GM19043 (cell line): ENCODE results near the gene CDKN1A.
A peak's percentile ranks its signal among the peaks of the same experiment; 100 is the strongest.

ENCODE experiments used
- ATAC-seq: cut with Tn5 transposase; IDR thresholded peaks from one replicate; pipeline ENCODE4 v1.9.1; 2021; ENCODE audit warnings: low read depth; ENCODE audit not compliant: unreplicated experiment

Gene CDKN1A

DNA sequence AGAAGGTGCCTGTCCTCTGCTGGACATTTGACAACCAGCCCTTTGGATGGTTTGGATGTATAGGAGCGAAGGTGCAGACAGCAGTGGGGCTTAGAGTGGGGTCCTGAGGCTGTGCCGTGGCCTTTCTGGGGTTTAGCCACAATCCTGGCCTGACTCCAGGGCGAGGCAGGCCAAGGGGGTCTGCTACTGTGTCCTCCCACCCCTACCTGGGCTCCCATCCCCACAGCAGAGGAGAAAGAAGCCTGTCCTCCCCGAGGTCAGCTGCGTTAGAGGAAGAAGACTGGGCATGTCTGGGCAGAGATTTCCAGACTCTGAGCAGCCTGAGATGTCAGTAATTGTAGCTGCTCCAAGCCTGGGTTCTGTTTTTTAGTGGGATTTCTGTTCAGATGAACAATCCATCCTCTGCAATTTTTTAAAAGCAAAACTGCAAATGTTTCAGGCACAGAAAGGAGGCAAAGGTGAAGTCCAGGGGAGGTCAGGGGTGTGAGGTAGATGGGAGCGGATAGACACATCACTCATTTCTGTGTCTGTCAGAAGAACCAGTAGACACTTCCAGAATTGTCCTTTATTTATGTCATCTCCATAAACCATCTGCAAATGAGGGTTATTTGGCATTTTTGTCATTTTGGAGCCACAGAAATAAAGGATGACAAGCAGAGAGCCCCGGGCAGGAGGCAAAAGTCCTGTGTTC lies 1.3 kb upstream of the CDKN1A start:
- ATAC-seq, result no peak

- no peak for ATAC-seq
These were observed 594 bp upstream of the CDKN1A start for GRCh38 chr6:36677753-36678487.

GRCh38 chr6:36679043-36679833 lies 724 bp downstream of the CDKN1A start:
- no peak for ATAC-seq

GRCh38 chr6:36682328-36683144 lies 4.0 kb downstream of the CDKN1A start:
- ATAC-seq, result no peak

- ATAC-seq, result no peak
These were observed 4.7 kb downstream of the CDKN1A start for GRCh38 chr6:36683145-36683655.

GRCh38 chr6:36683656-36684446 lies 5.3 kb downstream of the CDKN1A start:
- ATAC-seq, result no peak

DNA sequence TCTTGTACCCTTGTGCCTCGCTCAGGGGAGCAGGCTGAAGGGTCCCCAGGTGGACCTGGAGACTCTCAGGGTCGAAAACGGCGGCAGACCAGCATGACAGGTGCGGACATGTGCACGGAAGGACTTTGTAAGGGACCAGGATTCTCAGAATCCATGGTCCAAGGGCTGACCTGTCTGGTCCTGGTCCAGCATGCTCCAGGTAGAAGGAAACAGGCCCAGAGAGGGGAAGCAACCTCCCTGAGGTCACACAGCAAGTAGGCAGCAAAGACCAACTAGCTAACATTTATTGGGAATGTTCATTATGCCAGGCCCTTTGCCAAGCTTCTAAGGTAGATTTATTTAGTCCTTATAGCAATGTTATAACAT lies 5.9 kb downstream of the CDKN1A start:
- no peak for ATAC-seq

GRCh38 chr6:36685166-36685924 lies 6.8 kb downstream of the CDKN1A start:
- no peak for ATAC-seq

DNA sequence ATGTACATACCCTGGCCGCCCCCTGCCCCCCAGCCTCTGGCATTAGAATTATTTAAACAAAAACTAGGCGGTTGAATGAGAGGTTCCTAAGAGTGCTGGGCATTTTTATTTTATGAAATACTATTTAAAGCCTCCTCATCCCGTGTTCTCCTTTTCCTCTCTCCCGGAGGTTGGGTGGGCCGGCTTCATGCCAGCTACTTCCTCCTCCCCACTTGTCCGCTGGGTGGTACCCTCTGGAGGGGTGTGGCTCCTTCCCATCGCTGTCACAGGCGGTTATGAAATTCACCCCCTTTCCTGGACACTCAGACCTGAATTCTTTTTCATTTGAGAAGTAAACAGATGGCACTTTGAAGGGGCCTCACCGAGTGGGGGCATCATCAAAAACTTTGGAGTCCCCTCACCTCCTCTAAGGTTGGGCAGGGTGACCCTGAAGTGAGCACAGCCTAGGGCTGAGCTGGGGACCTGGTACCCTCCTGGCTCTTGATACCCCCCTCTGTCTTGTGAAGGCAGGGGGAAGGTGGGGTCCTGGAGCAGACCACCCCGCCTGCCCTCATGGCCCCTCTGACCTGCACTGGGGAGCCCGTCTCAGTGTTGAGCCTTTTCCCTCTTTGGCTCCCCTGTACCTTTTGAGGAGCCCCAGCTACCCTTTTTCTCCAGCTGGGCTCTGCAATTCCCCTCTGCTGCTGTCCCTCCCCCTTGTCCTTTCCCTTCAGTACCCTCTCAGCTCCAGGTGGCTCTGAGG lies 7.6 kb downstream of the CDKN1A start:
- no peak for ATAC-seq

- no peak for ATAC-seq
These were observed 8.4 kb downstream of the CDKN1A start for GRCh38 chr6:36686668-36687513.

DNA sequence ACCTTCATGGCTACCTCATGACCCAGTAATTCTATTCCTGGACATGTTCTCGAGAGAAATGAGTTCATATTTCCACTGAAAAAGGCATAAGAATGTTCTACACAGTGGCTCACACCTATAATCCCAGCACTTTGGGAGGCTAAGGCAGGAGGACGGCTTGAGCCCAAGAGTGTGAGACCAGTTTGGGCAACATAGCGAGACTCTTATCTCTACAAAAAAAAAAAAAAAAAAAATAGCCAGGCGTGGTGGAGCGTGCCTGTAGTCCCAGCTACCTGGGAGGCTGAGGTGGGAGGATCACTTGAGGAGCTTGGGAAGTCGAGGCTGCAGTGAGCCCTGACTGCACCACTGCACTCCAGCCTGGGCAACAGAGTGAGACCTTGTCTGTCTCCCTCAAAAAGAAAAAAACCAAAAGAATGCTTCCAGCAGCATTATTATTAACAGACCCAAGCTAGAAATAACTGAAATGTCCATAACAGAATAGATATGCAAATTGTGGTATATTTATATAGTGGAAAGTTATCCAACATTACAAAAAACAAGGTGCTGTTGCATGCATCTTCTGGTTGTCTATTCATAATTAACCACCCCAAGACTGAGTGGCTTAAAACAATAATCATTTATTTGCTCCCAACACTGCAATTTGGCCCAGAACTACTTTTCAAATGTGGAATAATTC lies 9.7 kb downstream of the CDKN1A start:
- ATAC-seq, result no peak

DNA sequence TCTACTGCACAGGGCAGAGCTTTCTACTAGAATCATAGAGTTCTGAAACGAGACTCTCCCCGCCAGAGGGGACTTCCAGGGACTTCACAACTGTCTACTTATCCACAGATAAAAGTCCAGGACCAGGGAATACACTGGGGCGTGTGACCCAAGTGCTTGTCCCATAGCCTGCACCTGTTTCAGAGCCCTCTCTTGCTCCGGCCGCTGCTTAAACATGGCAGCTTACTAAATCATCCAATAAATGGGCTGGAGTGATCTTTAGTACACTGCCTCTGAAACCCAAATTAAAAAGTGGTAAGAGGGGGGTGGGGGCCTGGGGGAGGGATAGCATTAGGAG lies 10.2 kb downstream of the CDKN1A start:
- ATAC-seq, result no peak

DNA sequence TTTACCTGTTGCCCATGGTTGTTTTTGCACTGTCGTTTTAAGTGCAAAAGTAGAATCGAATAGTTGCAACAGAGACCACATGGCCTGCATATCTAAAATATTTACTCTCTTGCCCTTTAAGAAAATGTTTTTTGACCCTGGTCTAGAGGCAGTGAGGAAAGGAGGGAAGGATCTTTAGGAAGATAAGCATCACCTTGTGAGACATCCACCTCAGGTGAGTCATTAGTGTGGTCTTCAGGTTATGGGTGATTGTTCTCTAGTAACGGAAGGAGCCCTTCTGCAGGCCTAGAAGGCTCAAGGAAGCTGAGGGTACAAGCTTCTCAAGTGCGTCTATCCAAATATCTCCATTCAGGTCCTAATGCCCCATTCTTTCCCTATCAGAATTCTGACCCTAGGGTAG lies 12.5 kb downstream of the CDKN1A start:
- ATAC-seq, result no peak

DNA sequence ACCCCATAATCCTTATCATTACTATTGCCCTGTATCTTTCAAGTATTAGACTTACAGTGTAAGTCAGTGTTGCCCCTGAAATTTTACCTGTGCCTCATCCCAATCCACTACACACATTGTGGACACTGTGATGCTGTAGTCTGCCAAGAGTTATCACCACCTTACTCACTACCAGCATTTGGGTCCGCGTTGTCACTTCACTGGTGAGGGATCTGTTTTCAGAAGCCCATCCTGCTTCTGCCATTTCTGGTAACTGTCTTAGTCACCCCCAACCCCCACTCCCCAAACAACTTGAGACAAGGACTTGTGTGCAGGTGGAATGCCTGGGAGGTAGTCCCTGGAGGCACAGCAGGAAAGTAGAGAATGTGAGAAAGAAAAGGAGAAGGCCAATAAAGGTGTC lies 13.1 kb downstream of the CDKN1A start:
- ATAC-seq, result no peak

GRCh38 chr6:36692220-36692619 lies 13.7 kb downstream of the CDKN1A start:
- ATAC-seq, result peak; percentile 75

DNA sequence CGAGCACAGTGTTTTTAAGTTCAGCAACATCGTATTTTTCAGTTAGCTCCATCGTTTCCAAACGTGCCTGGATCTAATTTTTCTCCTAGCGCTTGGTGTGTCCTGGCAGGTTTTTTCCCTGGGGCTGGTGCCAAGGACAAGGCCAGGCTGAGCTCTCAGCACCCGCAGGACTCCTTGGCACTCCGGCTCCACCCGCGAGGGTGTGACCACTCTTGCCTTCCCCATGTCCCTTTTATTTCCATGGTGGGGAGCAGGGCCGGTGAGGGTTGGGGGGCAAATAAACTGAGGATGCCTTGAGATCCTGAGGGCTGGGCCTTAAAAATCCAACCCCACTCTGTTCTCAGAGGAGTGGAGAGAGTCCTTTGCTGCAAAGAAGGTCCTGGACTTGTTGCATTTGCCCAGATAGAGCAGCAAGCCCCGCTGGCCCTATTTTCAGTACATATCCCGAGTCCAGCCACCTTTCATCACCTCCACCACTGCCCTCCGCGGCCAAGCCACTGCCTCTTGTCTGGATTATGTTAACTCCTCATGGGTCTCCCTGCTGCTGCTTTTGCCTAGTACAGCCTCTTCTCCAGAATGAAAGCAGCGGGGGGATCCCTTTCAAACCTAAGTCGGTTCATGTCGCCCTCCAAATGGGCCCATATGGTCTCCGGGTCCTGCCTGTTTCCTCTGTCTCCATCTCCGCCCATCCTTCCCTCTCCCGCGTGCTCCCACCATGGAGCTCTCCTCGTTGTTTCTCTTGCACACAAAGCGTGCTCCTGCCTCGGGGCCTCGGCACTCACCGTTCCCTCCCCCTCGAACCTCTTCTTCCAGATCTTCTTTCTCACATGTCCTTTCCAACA lies 14.6 kb downstream of the CDKN1A start:
- ATAC-seq, result no peak
